Stomach (tissue), 4 donors: ENCODE results near the gene CFAP46.

Experiments used
- CTCF ChIP-seq, 7 experiments: fragments of 450-650 bp in 4 of 7; fragments of 200-600 bp in 3 of 7; sonication (generic) in 3 of 7; IDR thresholded peaks; one replicate each; pipeline ENCODE4 v1.5.1; 2016 to 2019; ENCODE audit warnings: antibody characterized with exemption in 7 of 7, control low read depth in 2 of 7, mild to moderate bottlenecking in 1 of 7
- POLR2A ChIP-seq, 4 donors: fragments of 450-650 bp; IDR thresholded peaks; one replicate each; pipeline ENCODE4 v1.6.1; 2016; ENCODE audit warnings: antibody characterized with exemption in 4 of 4, control low read depth in 2 of 4, mild to moderate bottlenecking in 1 of 4, moderate library complexity in 1 of 4
- POLR2AphosphoS5 ChIP-seq, 3 donors: sonication (generic); formaldehyde crosslinking; IDR thresholded peaks; one replicate each; pipeline ENCODE4 v1.6.1; 2016; ENCODE audit warnings: antibody characterized with exemption in 3 of 3

- TF ChIP-seq POLR2A (IDR thresholded peaks at IDR 0.05), result no peak
- no peak for TF ChIP-seq CTCF (IDR thresholded peaks at IDR 0.05)
- no peak for TF ChIP-seq POLR2AphosphoS5 (IDR thresholded peaks at IDR 0.05)
Observed at GRCh38 chr10:132928261-132928660, 14.1 kb downstream of the CFAP46 start.
